ENCODE measurements around the gene PAK1. TPM values are rescaled to one million over a fixed set of nuclear protein-coding genes. Genes with fewer than 3 reads are reported as not detected.

The PAK1 gene
- total and polyA plus RNA-seq, 2 donors (not counting 1 experiment from before 2014, with no cell fraction given), result 11.9 to 23.4 TPM

- CTCF ChIA-PET, result no interaction called here
- Histone ChIP-seq H3K79me2 (ENCODE audit: control insufficient read depth, insufficient read depth, low read length) (no peaks in the 10 kb centered on the region), H3K9ac (ENCODE audit: low read length) (no peak overlapping the region), H3K4me2 (replicated peaks; ENCODE audit: low read depth, low read length, poor library complexity, severe bottlenecking) (no peak overlapping the region), H4K20me1 (ENCODE audit: control insufficient read depth, insufficient read depth, low read length, poor library complexity, severe bottlenecking) (no peaks in the 10 kb centered on the region), H3K9me3 (ENCODE audit: control extremely low read depth in 1 of 3, control insufficient read depth in 2 of 3, insufficient read depth in 1 of 3, low read length in 2 of 3) (no peaks in the 10 kb centered on the region), H3K27ac (ENCODE audit: low read length in 2 of 2) (no peak overlapping the region), H3K4me3 (ENCODE audit: control extremely low read depth in 1 of 5, extremely low read depth in 1 of 5, insufficient read depth in 1 of 5, low read depth in 2 of 5, low read length in 4 of 5) (no peak overlapping the region), H2AFZ (ENCODE audit: insufficient read depth, low read depth, low read length, poor library complexity, severe bottlenecking) (no peak overlapping the region), H3K4me1 (ENCODE audit: control insufficient read depth in 2 of 2, insufficient read depth in 2 of 2, low read length in 2 of 2) (no peaks in the 10 kb centered on the region), H3K27me3 (replicated peaks in 1 of 4; ENCODE audit: control extremely low read depth in 1 of 4, control insufficient read depth in 3 of 4, insufficient read depth in 4 of 4, low read length in 3 of 4) (peaks cover 0 to 2% (median 0%) of the 10 kb centered on the region in 4 experiments), H3K36me3 (replicated peaks in 1 of 2; ENCODE audit: control extremely low read depth in 1 of 2, control insufficient read depth in 1 of 2, extremely low read depth in 1 of 2, insufficient read depth in 2 of 2, low read length in 1 of 2) (no peaks in the 10 kb centered on the region)
- ATAC-seq (ENCODE audit: low read depth) (no peak), DNase-seq (no peak)
- Mint-ChIP-seq H3K9me3 (ENCODE audit: insufficient read depth) (no peaks in the 10 kb centered on the region), H3K27me3 (peaks cover 6% of the 10 kb centered on the region), H3K4me1 (no peaks in the 10 kb centered on the region), H3K4me3 (no peak overlapping the region), H3K27ac (no peak overlapping the region)
- POLR2A ChIA-PET, result no interaction called here
- no CpG with 5 or more reads among the region's 3 CpGs for WGBS (ENCODE audit: insufficient coverage)
- intact Hi-C loops (cut with micrococcal nuclease), result no loop called here
- no peak for TF ChIP-seq EZH2 (IDR thresholded peaks at IDR 0.05; ENCODE audit: borderline replicate concordance, insufficient read depth, low read depth, low read length, poor library complexity, severe bottlenecking)
- TF ChIP-seq, protein P1, sequence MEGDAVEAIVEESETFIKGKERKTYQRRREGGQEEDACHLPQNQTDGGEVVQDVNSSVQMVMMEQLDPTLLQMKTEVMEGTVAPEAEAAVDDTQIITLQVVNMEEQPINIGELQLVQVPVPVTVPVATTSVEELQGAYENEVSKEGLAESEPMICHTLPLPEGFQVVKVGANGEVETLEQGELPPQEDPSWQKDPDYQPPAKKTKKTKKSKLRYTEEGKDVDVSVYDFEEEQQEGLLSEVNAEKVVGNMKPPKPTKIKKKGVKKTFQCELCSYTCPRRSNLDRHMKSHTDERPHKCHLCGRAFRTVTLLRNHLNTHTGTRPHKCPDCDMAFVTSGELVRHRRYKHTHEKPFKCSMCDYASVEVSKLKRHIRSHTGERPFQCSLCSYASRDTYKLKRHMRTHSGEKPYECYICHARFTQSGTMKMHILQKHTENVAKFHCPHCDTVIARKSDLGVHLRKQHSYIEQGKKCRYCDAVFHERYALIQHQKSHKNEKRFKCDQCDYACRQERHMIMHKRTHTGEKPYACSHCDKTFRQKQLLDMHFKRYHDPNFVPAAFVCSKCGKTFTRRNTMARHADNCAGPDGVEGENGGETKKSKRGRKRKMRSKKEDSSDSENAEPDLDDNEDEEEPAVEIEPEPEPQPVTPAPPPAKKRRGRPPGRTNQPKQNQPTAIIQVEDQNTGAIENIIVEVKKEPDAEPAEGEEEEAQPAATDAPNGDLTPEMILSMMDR (IDR thresholded peaks at IDR 0.05), result no peak
These were observed 43.9 kb upstream of the PAK1 start for GRCh38 chr11:77517753-77518152.

DNA sequence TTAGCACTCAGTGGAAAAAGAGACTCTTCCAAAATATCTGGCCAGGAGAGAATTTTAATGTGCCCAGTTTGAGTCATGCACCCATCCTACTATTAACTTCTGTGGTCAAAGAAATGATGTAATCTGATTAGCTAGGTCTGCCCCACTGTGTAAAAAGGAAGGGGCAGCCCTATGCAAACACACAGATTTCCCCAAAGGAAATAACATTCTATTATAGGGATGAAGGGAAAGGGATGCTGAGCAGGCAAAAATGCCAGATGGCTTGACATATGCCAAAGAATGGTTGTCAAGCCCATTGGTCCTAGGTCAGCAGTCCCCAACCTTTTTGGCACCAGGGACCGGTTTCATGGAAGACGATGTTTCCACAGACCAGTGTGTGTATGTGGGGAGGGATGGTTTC, 43.3 kb upstream of the PAK1 start:
- no peaks in the 10 kb centered on the region for H4K20me1 ChIP-seq (ENCODE audit: control insufficient read depth, insufficient read depth, low read length, poor library complexity, severe bottlenecking)
- Mint-ChIP-seq H3K4me3 (no peak overlapping the region), H3K4me1 (no peaks in the 10 kb centered on the region), H3K27me3 (peaks cover 11% of the 10 kb centered on the region), H3K9me3 (ENCODE audit: insufficient read depth) (no peaks in the 10 kb centered on the region), H3K27ac (no peak overlapping the region)
- H3K27ac ChIP-seq (ENCODE audit: low read length in 2 of 2), result no peak overlapping the region
- no peaks in the 10 kb centered on the region for H3K36me3 ChIP-seq (replicated peaks in 1 of 2; ENCODE audit: control extremely low read depth in 1 of 2, control insufficient read depth in 1 of 2, extremely low read depth in 1 of 2, insufficient read depth in 2 of 2, low read length in 1 of 2)
- no peak overlapping the region for H3K9ac ChIP-seq (ENCODE audit: low read length)
- H3K4me3 ChIP-seq (ENCODE audit: control extremely low read depth in 1 of 5, extremely low read depth in 1 of 5, insufficient read depth in 1 of 5, low read depth in 2 of 5, low read length in 4 of 5), result no peak overlapping the region
- no peaks in the 10 kb centered on the region for H3K9me3 ChIP-seq (ENCODE audit: control extremely low read depth in 1 of 3, control insufficient read depth in 2 of 3, insufficient read depth in 1 of 3, low read length in 2 of 3)
- intact Hi-C loops (cut with micrococcal nuclease), result no loop called here
- TF ChIP-seq, protein P1 (IDR thresholded peaks at IDR 0.05), result no peak
- TF ChIP-seq EZH2 (IDR thresholded peaks at IDR 0.05; ENCODE audit: borderline replicate concordance, insufficient read depth, low read depth, low read length, poor library complexity, severe bottlenecking), result no peak
- H2AFZ ChIP-seq (ENCODE audit: insufficient read depth, low read depth, low read length, poor library complexity, severe bottlenecking), result no peak overlapping the region
- H3K4me2 ChIP-seq (replicated peaks; ENCODE audit: low read depth, low read length, poor library complexity, severe bottlenecking), result no peak overlapping the region
- CTCF ChIA-PET, result no interaction called here
- no peak for ATAC-seq (ENCODE audit: low read depth)
- H3K79me2 ChIP-seq (ENCODE audit: control insufficient read depth, insufficient read depth, low read length), result no peaks in the 10 kb centered on the region
- peaks cover 0 to 2% (median under 1%) of the 10 kb centered on the region in 4 experiments for H3K27me3 ChIP-seq (replicated peaks in 1 of 4; ENCODE audit: control extremely low read depth in 1 of 4, control insufficient read depth in 3 of 4, insufficient read depth in 4 of 4, low read length in 3 of 4)
- DNase-seq, result no peak
- POLR2A ChIA-PET, result no interaction called here
- no CpG with 5 or more reads among the region's 2 CpGs for WGBS (ENCODE audit: insufficient coverage)
- no peaks in the 10 kb centered on the region for H3K4me1 ChIP-seq (ENCODE audit: control insufficient read depth in 2 of 2, insufficient read depth in 2 of 2, low read length in 2 of 2)

Data from B cell (primary cell).